WERI-Rb-1 (cell line): Measurements from ENCODE around the gene HS3ST5.

ENCODE experiments used
- DNase-seq: peaks from one replicate; pipeline ENCODE4 v3.0.0-alpha.2; 2020
- H3K27ac ChIP-seq: fragments of 250-450 bp; sonication (Bioruptor Pico); 2 replicates; pipeline ENCODE4 v1.5.1; 2020; ENCODE audit warnings: mild to moderate bottlenecking, moderate library complexity
- H3K27me3 ChIP-seq: fragments of 250-450 bp; sonication (Bioruptor Pico); 2 replicates; pipeline ENCODE4 v1.5.1; 2021; ENCODE audit warnings: mild to moderate bottlenecking, low read depth, moderate library complexity; ENCODE audit not compliant: insufficient read depth, severe bottlenecking
- H3K36me3 ChIP-seq: fragments of 250-450 bp; sonication (Bioruptor Pico); 2 replicates; pipeline ENCODE4 v1.5.1; 2020; ENCODE audit warnings: mild to moderate bottlenecking, moderate library complexity
- H3K4me3 ChIP-seq: 2 replicates; pipeline ENCODE4 v1.5.1; 2011; ENCODE audit warnings: low read depth, mild to moderate bottlenecking, control low read depth, low read length
- H3K9me3 ChIP-seq: fragments of 250-450 bp; sonication (Bioruptor Pico); 2 replicates; pipeline ENCODE4 v1.5.1; 2021; ENCODE audit warnings: mild to moderate bottlenecking, moderate library complexity; ENCODE audit not compliant: severe bottlenecking
- TF ChIP-seq, protein P1 (sequence below): IDR thresholded peaks from 2 replicates; pipeline ENCODE4 v1.5.1; 2011; ENCODE audit warnings: low read depth, mild to moderate bottlenecking, control low read depth, inconsistent platforms, low read length

HS3ST5 gene

DNA sequence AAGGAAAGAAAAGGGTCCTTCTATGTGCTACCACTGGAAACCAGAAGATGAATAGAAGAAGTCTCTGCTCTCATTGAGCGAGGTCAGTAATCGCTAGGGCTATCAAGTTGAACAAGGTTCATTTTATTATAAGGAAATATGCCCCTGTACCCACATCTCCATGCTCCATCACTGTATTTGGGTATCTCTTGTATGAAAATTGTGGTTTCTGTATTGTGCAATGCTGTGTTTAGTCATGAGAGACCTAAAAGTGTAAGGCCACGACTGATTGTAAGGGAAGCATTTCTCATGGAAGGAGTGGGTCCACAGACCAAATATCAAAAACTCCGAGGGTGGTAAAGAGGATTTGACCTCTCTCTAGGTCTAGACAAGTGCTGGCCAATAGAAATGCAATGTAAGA lies 3.6 kb upstream of the HS3ST5 start:
- TF ChIP-seq, protein P1, sequence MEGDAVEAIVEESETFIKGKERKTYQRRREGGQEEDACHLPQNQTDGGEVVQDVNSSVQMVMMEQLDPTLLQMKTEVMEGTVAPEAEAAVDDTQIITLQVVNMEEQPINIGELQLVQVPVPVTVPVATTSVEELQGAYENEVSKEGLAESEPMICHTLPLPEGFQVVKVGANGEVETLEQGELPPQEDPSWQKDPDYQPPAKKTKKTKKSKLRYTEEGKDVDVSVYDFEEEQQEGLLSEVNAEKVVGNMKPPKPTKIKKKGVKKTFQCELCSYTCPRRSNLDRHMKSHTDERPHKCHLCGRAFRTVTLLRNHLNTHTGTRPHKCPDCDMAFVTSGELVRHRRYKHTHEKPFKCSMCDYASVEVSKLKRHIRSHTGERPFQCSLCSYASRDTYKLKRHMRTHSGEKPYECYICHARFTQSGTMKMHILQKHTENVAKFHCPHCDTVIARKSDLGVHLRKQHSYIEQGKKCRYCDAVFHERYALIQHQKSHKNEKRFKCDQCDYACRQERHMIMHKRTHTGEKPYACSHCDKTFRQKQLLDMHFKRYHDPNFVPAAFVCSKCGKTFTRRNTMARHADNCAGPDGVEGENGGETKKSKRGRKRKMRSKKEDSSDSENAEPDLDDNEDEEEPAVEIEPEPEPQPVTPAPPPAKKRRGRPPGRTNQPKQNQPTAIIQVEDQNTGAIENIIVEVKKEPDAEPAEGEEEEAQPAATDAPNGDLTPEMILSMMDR: no peak
- no peaks in the 10 kb centered on the region for H3K27me3 ChIP-seq

DNA sequence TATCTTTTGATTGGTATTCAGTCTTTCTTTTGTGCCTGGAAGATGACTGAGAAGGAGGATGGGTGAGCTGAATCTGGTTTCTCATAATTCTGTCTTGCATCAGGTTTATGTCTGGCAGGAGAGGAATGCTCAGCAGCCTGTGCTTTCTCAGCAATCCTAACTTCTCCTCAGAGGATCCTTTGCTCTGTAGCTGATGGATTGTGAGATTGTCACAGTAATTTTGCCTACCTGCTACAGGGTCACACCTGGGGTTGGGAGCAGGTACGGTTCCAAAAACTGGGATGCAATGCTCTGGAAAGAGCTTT lies 2.1 kb upstream of the HS3ST5 start:
- Histone ChIP-seq H3K9me3 (no peaks in the 10 kb centered on the region), H3K27me3 (no peaks in the 10 kb centered on the region), H3K27ac (no peak overlapping the region), H3K36me3 (no peaks in the 10 kb centered on the region), H3K4me3 (no peak overlapping the region)
- DNase-seq: no peak
- TF ChIP-seq, protein P1: no peak

More for the DNA sequence above, 3.6 kb upstream of the HS3ST5 start:
- Histone ChIP-seq H3K4me3 (no peak overlapping the region), H3K27ac (no peak overlapping the region), H3K9me3 (no peaks in the 10 kb centered on the region), H3K36me3 (no peaks in the 10 kb centered on the region)
- DNase-seq: no peak

DNA sequence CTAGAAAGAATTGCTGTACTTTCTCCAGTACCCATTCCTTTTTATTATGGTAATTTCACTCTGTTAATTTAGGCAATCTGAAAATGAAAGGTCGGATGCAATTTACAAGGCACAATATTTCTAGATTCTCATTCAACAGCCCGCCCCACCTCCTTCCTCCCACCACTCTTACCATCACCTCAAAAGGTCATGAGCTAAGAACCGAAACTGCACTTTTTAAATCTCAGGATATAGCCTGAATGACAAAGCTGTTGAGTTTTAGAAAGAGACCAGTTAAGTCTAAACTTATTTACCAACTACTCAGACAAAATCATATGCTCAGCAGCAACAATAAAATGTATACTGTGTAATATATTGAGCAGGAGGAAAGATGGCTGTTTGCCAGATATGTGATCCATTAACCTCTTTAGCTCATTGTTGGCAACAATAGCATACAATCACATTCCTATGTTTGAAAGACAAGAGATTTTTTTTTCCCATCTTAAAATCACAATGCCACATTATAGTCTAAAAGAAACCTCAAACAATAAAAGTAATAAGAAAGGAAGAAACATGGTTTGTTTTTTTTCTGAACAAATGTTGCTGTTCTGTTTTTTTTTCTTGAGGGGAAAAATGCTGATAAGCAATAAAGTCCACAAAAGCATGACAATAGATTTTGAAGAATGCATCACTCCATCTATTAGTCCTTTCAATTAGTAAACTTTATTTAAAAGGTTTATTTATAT lies 1.6 kb upstream of the HS3ST5 start:
- no peak for DNase-seq
- TF ChIP-seq, protein P1: no peak
- Histone ChIP-seq H3K9me3 (no peaks in the 10 kb centered on the region), H3K36me3 (no peaks in the 10 kb centered on the region), H3K27ac (no peak overlapping the region), H3K27me3 (no peaks in the 10 kb centered on the region), H3K4me3 (no peak overlapping the region)

DNA sequence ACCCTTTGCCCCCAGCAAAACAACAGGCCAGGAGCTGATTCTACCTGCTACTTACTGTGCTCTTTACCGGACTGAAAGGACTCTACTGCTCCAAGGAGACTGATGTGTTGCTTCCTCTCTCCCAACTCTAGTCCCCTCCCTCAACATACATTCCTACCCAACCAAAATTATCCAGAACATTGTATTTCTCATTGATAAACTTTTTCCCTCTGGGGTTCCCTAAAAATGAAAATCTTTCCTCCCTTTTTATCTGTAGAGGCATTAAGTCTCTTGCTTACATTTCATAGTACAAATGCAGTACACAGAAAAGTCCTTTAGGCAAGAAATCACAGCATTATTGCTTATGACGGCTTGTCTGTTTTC lies 940 bp upstream of the HS3ST5 start:
- no peak for DNase-seq
- Histone ChIP-seq H3K4me3 (peak overlapping the region; percentile 52), H3K27ac (no peak overlapping the region; the same call in 1 of the 2 replicates), H3K36me3 (no peaks in the 10 kb centered on the region), H3K9me3 (no peaks in the 10 kb centered on the region), H3K27me3 (no peaks in the 10 kb centered on the region)
- TF ChIP-seq, protein P1: no peak

DNA sequence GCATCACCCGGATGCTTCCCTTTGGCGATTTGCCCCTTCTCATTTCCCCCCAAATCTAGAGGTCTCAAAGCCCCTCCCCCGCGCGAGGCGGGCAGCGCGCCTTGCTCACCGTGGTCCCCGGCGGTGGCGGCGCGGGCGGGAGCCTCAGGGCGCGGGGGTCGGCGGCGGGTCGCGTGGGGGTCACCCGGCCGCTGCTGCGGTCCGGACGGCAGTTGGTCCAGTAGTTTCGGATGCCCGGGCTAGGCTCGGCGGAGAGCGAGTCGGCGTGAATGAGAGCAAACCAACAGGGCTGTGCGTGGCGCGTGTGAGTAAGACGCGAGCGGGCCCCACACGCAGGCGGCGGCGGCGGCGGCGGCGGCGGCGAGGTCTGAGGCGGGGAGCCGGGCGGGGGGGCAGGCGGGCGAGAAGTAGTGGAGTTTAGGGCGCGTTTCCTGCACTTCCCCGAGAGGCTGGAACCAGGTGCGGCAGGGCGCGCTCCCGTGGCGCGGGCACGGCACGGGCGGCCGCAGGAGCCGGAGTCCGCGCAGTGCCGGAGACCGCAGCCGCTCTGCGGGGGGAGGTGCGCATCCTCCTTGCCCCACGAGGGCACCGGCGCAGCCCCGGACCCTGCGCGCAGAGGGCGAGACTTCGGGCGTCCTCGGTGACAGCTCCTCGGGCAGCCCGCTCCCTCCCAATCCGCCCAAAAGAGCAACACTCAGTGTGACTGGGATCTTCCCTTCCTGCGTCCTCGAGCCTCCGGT lies 567 bp downstream of the HS3ST5 start:
- Histone ChIP-seq H3K27me3 (no peaks in the 10 kb centered on the region), H3K4me3 (peak overlapping the region; percentile 52), H3K9me3 (no peaks in the 10 kb centered on the region), H3K36me3 (no peaks in the 10 kb centered on the region), H3K27ac (peak overlapping the region; percentile 70)
- TF ChIP-seq, protein P1: no peak
- peak; percentile 37 for DNase-seq

DNA sequence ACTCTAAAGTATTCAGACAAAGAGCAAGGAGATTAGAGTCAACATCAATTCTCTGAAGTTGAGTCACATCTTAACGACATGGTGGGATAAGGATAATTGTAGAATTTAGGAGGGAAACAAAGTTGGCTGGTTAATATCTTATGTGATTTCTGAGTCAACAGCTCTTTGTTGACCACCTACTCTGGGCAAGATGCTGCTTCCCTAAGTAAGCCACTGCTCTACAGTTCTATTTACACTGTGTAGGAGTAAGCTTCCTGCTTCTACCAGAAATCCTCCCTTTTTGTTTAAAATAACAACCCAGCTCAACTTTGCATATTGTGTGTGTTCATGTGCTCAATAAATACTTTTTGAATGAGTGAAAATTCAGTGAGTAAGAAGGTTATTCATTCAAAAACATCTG lies 3.1 kb downstream of the HS3ST5 start:
- Histone ChIP-seq H3K27ac (no peak overlapping the region), H3K36me3 (no peaks in the 10 kb centered on the region), H3K9me3 (no peaks in the 10 kb centered on the region), H3K4me3 (no peak overlapping the region), H3K27me3 (no peaks in the 10 kb centered on the region)
- TF ChIP-seq, protein P1: no peak
- no peak for DNase-seq
